Natural killer cell (primary cell): Measurements from ENCODE around the gene CAST. TPM values are rescaled to one million over a fixed set of nuclear protein-coding genes. Genes with fewer than 3 reads are reported as not detected.

ENCODE experiments used
- ATAC-seq, 3 donors: fragments of 150-1000 bp in 2 of 3; fragments of 200-7000 bp in 1 of 3; cut with Tn5 transposase; 1 replicate in 1 of 3; 2 replicates in 2 of 3; pipeline ENCODE4 v1.10.0; 2021; ENCODE audit warnings: mild to moderate bottlenecking in 2 of 3, moderate library complexity in 2 of 3
- DNase-seq, 2 donors: peaks; one replicate each; pipeline versions ENCODE4 v3.0.0 to v3.0.0-alpha.2; 2013 to 2021; ENCODE audit warnings: mixed read lengths in 1 of 2
- H3K27ac ChIP-seq: one replicate; pipeline ENCODE4 v1.5.1; 2013; ENCODE audit warnings: mild to moderate bottlenecking, low read length
- H3K27me3 ChIP-seq: one replicate; pipeline ENCODE4 v1.6.1; 2013; ENCODE audit warnings: low read length; ENCODE audit not compliant: control insufficient read depth, insufficient read depth
- H3K36me3 ChIP-seq: one replicate; pipeline ENCODE4 v1.6.1; 2013; ENCODE audit warnings: low read length; ENCODE audit not compliant: control insufficient read depth, insufficient read depth
- H3K4me1 ChIP-seq: one replicate; pipeline ENCODE4 v1.6.1; 2013; ENCODE audit warnings: low read length; ENCODE audit not compliant: control insufficient read depth, insufficient read depth
- H3K4me3 ChIP-seq: one replicate; pipeline ENCODE4 v1.5.1; 2013; ENCODE audit warnings: low read length
- H3K9me3 ChIP-seq: one replicate; pipeline ENCODE4 v1.6.1; 2013; ENCODE audit warnings: low read length; ENCODE audit not compliant: control insufficient read depth, insufficient read depth
- H3K27ac Mint-ChIP-seq, 2 donors: one replicate each; pipeline ENCODE4 v1.8.0; 2022; ENCODE audit warnings: mild to moderate bottlenecking in 2 of 2, mixed read lengths in 2 of 2, moderate library complexity in 1 of 2
- H3K27me3 Mint-ChIP-seq, 2 donors: one replicate each; pipeline ENCODE4 v1.8.0; 2022; ENCODE audit warnings: low read depth in 2 of 2, mixed read lengths in 2 of 2
- H3K36me3 Mint-ChIP-seq: one replicate; pipeline ENCODE4 v1.8.0; 2022; ENCODE audit warnings: mixed read lengths
- H3K4me1 Mint-ChIP-seq, 2 donors: one replicate each; pipeline ENCODE4 v1.8.0; 2022; ENCODE audit warnings: mixed read lengths in 2 of 2
- H3K4me3 Mint-ChIP-seq: one replicate; pipeline ENCODE4 v1.8.0; 2022; ENCODE audit warnings: mild to moderate bottlenecking, moderate library complexity, mixed read lengths
- H3K9me3 Mint-ChIP-seq, 2 donors: one replicate each; pipeline ENCODE4 v1.8.0; 2022; ENCODE audit warnings: mixed read lengths in 2 of 2
- CTCF ChIP-seq: fragments of 200-600 bp; IDR thresholded peaks from one replicate; pipeline ENCODE4 v1.8.0; 2022; ENCODE audit warnings: antibody characterized with exemption
- WGBS: methylation state at CpG from one replicate; pipeline ENCODE4 v1.1.7; 2013; ENCODE audit warnings: missing lambda C conversion rate; ENCODE audit not compliant: insufficient coverage; 5-methylcytosine and 5-hydroxymethylcytosine counted together
- intact Hi-C: fragments of 100-400 bp; cut with micrococcal nuclease; formaldehyde crosslinking; loops from one replicate; pipeline ENCODE4 v1.14.2; 2022
- total RNA-seq, 4 donors: library from RNA; stranded (reverse); fragments of 120-200 nt in 1 of 4; gene quantifications; one replicate each; pipeline versions ENCODE4 v1.2.3 to v1.2.4, GENCODE V29; 2013 to 2022

The CAST gene
- total RNA-seq, 3 donors from 2014 or later (not counting 1 experiment from before 2014, with no cell fraction given) = 364 to 414 (median 376) TPM

GRCh38 chr5:96625365-96625764, 36.8 kb upstream of the CAST start:
- no peak overlapping the region for H3K27ac Mint-ChIP-seq
- Histone ChIP-seq H3K9me3 (no peaks in the 10 kb centered on the region), H3K27ac (no peak overlapping the region), H3K27me3 (no peaks in the 10 kb centered on the region), H3K36me3 (no peaks in the 10 kb centered on the region), H3K4me3 (no peak overlapping the region), H3K4me1 (no peaks in the 10 kb centered on the region)
- no peak for ATAC-seq
- no peak overlapping the region for H3K4me3 Mint-ChIP-seq
- DNase-seq = no peak
- H3K27me3 Mint-ChIP-seq = no peaks in the 10 kb centered on the region
- H3K36me3 Mint-ChIP-seq = no peaks in the 10 kb centered on the region
- intact Hi-C loops = no loop called here
- peaks cover 0 to 26% of the 10 kb centered on the region in 2 donors for H3K4me1 Mint-ChIP-seq
- H3K9me3 Mint-ChIP-seq = no peaks in the 10 kb centered on the region
- 97% methylated on average over 2 of the region's 2 CpGs for WGBS
- TF ChIP-seq CTCF = no peak

GRCh38 chr5:96626956-96627355, 35.2 kb upstream of the CAST start:
- Histone ChIP-seq H3K27me3 (no peaks in the 10 kb centered on the region), H3K27ac (no peak overlapping the region), H3K4me1 (no peaks in the 10 kb centered on the region), H3K36me3 (no peaks in the 10 kb centered on the region), H3K4me3 (no peak overlapping the region), H3K9me3 (no peaks in the 10 kb centered on the region)
- WGBS = 100% methylated on average over 1 of the region's 2 CpGs
- DNase-seq (no peak), ATAC-seq (no peak)
- Mint-ChIP-seq H3K4me1 (peaks cover 0 to 21% of the 10 kb centered on the region in 2 donors), H3K27ac (no peak overlapping the region), H3K27me3 (no peaks in the 10 kb centered on the region), H3K36me3 (no peaks in the 10 kb centered on the region), H3K4me3 (no peak overlapping the region), H3K9me3 (no peaks in the 10 kb centered on the region)
- intact Hi-C loops = no loop called here
- no peak for TF ChIP-seq CTCF

- Mint-ChIP-seq H3K9me3 (no peaks in the 10 kb centered on the region), H3K36me3 (no peaks in the 10 kb centered on the region), H3K27me3 (no peaks in the 10 kb centered on the region), H3K27ac (no peak overlapping the region), H3K4me1 (peaks cover 0 to 21% of the 10 kb centered on the region in 2 donors), H3K4me3 (no peak overlapping the region)
- no peaks in the 10 kb centered on the region for H3K27me3 ChIP-seq
- no peak overlapping the region for H3K4me3 ChIP-seq
- no peaks in the 10 kb centered on the region for H3K4me1 ChIP-seq
- no peak for ATAC-seq
- WGBS = no CpG with 5 or more reads among the region's 2 CpGs
- peak in 1 of 2 donors; percentile 30 for DNase-seq
- no peak overlapping the region for H3K27ac ChIP-seq
- TF ChIP-seq CTCF = no peak
- no peaks in the 10 kb centered on the region for H3K36me3 ChIP-seq
- H3K9me3 ChIP-seq = no peaks in the 10 kb centered on the region
- intact Hi-C loops = no loop called here
These were observed 34.3 kb upstream of the CAST start for GRCh38 chr5:96627792-96628398.

- H3K27ac Mint-ChIP-seq = no peak overlapping the region
- H3K27ac ChIP-seq = no peak overlapping the region
These were observed 33.8 kb upstream of the CAST start for GRCh38 chr5:96628406-96628805.

More at GRCh38 chr5:96628406-96628805, 33.8 kb upstream of the CAST start:
- Mint-ChIP-seq H3K4me1 (peaks cover 0 to 21% of the 10 kb centered on the region in 2 donors), H3K36me3 (no peaks in the 10 kb centered on the region), H3K9me3 (no peaks in the 10 kb centered on the region), H3K4me3 (no peak overlapping the region), H3K27me3 (no peaks in the 10 kb centered on the region)
- no peak for TF ChIP-seq CTCF
- Histone ChIP-seq H3K36me3 (no peaks in the 10 kb centered on the region), H3K27me3 (no peaks in the 10 kb centered on the region), H3K9me3 (no peaks in the 10 kb centered on the region), H3K4me3 (no peak overlapping the region), H3K4me1 (no peaks in the 10 kb centered on the region)
- DNase-seq (no peak), ATAC-seq (no peak)
- intact Hi-C loops = no loop called here
- 90% methylated on average over 1 of the region's 3 CpGs for WGBS
